ENCODE measurements around the gene HNF4A.

HNF4A gene

DNA sequence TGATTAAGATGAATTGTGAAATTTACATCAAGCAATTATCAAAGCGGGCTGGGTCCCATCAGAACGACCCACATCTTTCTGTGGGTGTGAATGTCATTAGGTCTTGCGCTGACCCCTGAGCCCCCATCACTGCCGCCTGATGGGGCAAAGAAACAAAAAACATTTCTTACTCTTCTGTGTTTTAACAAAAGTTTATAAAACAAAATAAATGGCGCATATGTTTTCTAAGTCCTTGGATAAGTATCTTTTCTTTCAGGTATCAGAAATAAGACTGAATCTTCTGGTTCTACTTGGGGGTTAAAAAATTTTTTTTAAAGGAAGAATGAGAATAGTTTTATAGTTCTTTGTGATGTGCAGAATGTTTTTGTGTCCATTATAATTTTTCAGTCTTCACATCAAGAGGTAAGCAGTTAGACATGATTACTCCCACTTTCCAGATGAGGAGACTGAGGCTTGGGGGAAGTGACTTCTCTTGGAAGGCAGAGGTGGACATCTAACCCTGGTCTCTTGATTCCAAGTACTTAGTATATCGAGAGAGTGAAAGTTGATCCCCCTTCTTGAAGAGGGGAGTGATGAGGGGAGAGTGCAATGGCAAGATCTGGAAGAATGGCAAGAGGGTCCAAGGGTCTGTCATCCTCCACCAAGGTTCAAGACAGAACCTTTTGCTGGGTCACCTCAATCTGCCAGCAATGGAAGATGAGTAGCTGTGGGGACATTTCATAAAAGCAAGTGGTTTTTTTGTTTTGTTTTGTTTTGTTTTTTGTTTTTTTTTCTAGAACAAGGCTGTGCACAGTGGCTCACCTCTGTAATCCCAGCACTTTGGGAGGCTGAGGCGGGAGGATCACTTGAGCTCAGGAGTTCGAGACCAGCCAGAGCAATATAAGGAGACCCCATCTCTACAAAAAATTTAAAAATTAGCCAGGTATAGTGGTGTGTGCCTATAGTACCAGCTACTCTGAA is 77.4 kb downstream of the HNF4A start:
- no peak for DNase-seq (ENCODE audit: low read depth)
- TF ChIP-seq MYC (IDR thresholded peaks at IDR 0.05; ENCODE audit: low read depth, low read length), result no peak
- TF ChIP-seq, protein P1, sequence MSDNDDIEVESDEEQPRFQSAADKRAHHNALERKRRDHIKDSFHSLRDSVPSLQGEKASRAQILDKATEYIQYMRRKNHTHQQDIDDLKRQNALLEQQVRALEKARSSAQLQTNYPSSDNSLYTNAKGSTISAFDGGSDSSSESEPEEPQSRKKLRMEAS (IDR thresholded peaks at IDR 0.05; ENCODE audit: low read depth, low read length), result no peak
- no peak for TF ChIP-seq CTCF (IDR thresholded peaks at IDR 0.05; ENCODE audit: low read depth, low read length)
- TF ChIP-seq POLR2A (IDR thresholded peaks at IDR 0.05; ENCODE audit: extremely low read depth, insufficient read length), result no peak
- no peak overlapping the region for H3K4me3 ChIP-seq (ENCODE audit: low read depth, low read length)

DNA sequence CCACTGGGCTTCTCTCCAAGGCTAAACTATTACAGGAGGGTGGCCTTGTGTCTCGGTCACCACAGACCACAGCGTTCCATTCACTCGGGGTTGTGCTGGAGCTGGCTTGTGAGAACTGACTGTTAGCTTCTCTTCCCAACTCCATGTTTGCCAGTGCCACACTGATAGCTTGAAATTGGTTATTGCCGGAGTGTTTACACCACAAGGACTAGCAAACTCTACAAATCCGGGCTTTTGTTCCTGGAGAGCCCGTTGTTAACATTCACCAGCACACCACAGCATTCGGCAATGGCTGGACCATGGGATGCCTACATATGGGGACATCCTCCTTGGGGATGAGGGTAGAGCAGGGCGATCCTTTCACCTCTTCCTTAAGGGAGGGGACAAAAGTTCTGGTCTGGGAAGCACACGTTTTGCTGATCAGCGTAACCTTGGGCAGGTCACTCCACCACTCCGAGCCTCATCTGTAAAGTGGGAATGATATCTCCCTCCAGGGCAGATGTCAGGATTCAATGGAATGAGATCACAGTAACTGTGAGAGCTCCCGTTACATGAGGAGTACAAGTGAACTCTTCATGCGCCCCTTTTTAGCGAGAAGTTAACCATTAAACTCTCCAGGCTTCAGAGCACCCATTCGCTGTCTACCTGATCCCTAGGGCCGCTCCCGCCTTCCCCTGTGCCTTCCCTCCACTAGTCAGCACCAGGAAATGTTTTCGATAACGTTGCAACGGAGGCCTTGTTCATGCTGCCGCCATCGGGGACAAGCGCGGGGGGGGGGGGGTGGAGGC is 78.4 kb downstream of the HNF4A start:
- no peak for DNase-seq (ENCODE audit: low read depth)
- TF ChIP-seq, protein P1 (IDR thresholded peaks at IDR 0.05; ENCODE audit: low read depth, low read length), result no peak
- no peak for TF ChIP-seq CTCF (IDR thresholded peaks at IDR 0.05; ENCODE audit: low read depth, low read length)
- no peak for TF ChIP-seq POLR2A (IDR thresholded peaks at IDR 0.05; ENCODE audit: extremely low read depth, insufficient read length)
- TF ChIP-seq MYC (IDR thresholded peaks at IDR 0.05; ENCODE audit: low read depth, low read length), result no peak
- H3K4me3 ChIP-seq (ENCODE audit: low read depth, low read length), result no peak overlapping the region

DNA sequence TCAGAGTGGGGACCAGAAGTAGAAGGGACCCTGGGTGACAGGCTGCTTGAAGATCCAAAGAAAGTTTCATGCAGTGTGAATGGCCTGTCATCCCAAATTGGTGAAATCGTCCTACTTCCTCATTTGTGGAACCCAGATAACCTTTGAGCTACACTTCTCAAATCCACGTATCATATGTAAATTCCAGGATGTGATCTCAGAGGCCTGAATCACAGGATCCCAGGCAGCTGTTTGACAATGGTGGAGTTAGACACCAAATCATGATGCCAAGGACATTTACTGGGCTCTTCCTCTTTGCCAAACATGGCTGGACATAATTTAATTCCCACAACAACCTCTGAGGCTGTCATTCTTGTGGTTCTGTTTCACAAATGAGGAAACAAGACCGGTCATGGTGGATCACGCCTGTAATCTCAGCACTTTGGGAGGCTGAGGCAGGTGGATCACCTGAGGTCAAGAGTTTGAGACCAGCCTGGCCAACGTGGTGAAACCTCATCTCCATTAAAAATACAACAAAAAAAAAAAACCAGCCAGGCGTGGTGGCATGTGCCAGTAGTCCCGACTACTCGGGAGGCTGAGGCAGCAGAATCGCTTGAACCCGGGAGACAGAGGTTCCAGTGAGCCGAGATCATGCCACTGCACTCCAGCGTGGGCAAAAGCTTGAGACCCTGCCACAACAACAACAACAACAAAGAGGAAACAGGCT is 80.3 kb downstream of the HNF4A start:
- TF ChIP-seq, protein P1 (IDR thresholded peaks at IDR 0.05; ENCODE audit: low read depth, low read length), result no peak
- peak; percentile 46 for DNase-seq (ENCODE audit: low read depth)
- no peak overlapping the region for H3K4me3 ChIP-seq (ENCODE audit: low read depth, low read length)

- TF ChIP-seq MYC (IDR thresholded peaks at IDR 0.05; ENCODE audit: low read depth, low read length) (no peak), POLR2A (IDR thresholded peaks at IDR 0.05; ENCODE audit: extremely low read depth, insufficient read length) (no peak), CTCF (IDR thresholded peaks at IDR 0.05; ENCODE audit: low read depth, low read length) (no peak)
- TF ChIP-seq, protein P1 (IDR thresholded peaks at IDR 0.05; ENCODE audit: low read depth, low read length), result no peak
- no peak overlapping the region for H3K4me3 ChIP-seq (ENCODE audit: low read depth, low read length)
- no peak for DNase-seq (ENCODE audit: low read depth)
These were observed 80.9 kb downstream of the HNF4A start for GRCh38 chr20:44436393-44436792.

GRCh38 chr20:44437497-44437896 is 82.0 kb downstream of the HNF4A start:
- no peak overlapping the region for H3K4me3 ChIP-seq (ENCODE audit: low read depth, low read length)
- no peak for TF ChIP-seq MYC (IDR thresholded peaks at IDR 0.05; ENCODE audit: low read depth, low read length)
- no peak for TF ChIP-seq CTCF (IDR thresholded peaks at IDR 0.05; ENCODE audit: low read depth, low read length)
- TF ChIP-seq, protein P1 (IDR thresholded peaks at IDR 0.05; ENCODE audit: low read depth, low read length), result no peak
- no peak for TF ChIP-seq POLR2A (IDR thresholded peaks at IDR 0.05; ENCODE audit: extremely low read depth, insufficient read length)
- DNase-seq (ENCODE audit: low read depth), result no peak

Measured in NB4 (cell line).